Measurements from ENCODE around the gene RAD51B. TPM values are rescaled to one million over a fixed set of nuclear protein-coding genes. Genes with fewer than 3 reads are reported as not detected.

RAD51B gene
- polyA plus RNA-seq, 3 donors: 3.6 to 11.6 (median 9.4) TPM

GRCh38 chr14:67927244-67927643, 107.7 kb downstream of the RAD51B start:
- Histone ChIP-seq H3K4me3 (replicated peaks in 1 of 3; ENCODE audit: low read depth in 2 of 3, low read length in 3 of 3) (no peak overlapping the region), H3K9me3 (replicated peaks in 1 of 2; ENCODE audit: control insufficient read depth in 1 of 2, insufficient read depth in 1 of 2, low read length in 2 of 2) (peaks cover 13 to 24% of the 10 kb centered on the region in 2 donors), H3K27ac (ENCODE audit: low read depth in 1 of 2, low read length in 2 of 2) (no peak overlapping the region), H3K9ac (ENCODE audit: insufficient read depth, low read length, poor library complexity, severe bottlenecking) (no peak overlapping the region), H3K27me3 (ENCODE audit: control insufficient read depth in 2 of 2, insufficient read depth in 2 of 2, low read length in 2 of 2) (no peaks in the 10 kb centered on the region), H2AFZ (ENCODE audit: insufficient read depth, low read depth, low read length, poor library complexity, severe bottlenecking) (no peak overlapping the region), H3K4me1 (ENCODE audit: control insufficient read depth in 1 of 2, insufficient read depth in 2 of 2, low read length in 2 of 2) (no peaks in the 10 kb centered on the region), H4K20me1 (ENCODE audit: insufficient read depth, low read length) (no peaks in the 10 kb centered on the region), H3K79me2 (ENCODE audit: insufficient read depth, low read length) (no peaks in the 10 kb centered on the region), H3K4me2 (replicated peaks; ENCODE audit: extremely low read depth, low read length, poor library complexity, severe bottlenecking) (no peak overlapping the region), H3K36me3 (replicated peaks in 1 of 2; ENCODE audit: control insufficient read depth in 1 of 2, insufficient read depth in 2 of 2, low read length in 2 of 2) (no peaks in the 10 kb centered on the region)
- no peak for DNase-seq
- TF ChIP-seq CTCF (IDR thresholded peaks at IDR 0.05): no peak
- no peak overlapping the region for H3K4me3 Mint-ChIP-seq
- no peak overlapping the region for H3K27ac Mint-ChIP-seq
- no peaks in the 10 kb centered on the region for H3K4me1 Mint-ChIP-seq
- no peaks in the 10 kb centered on the region for H3K27me3 Mint-ChIP-seq (ENCODE audit: low read depth in 3 of 3)
- peaks cover 3 to 9% of the 10 kb centered on the region in 2 donors for H3K36me3 Mint-ChIP-seq
- peaks cover 13 to 43% (median 30%) of the 10 kb centered on the region in 7 donors for H3K9me3 Mint-ChIP-seq
- intact Hi-C loops (cut with micrococcal nuclease): no loop called here
- no CpG with 5 or more reads among the region's 4 CpGs for WGBS (ENCODE audit: insufficient coverage)

- H2AFZ ChIP-seq (ENCODE audit: insufficient read depth, low read depth, low read length, poor library complexity, severe bottlenecking): no peak overlapping the region
- no peak for DNase-seq
- WGBS (ENCODE audit: insufficient coverage): 100% methylated on average over 7 of the region's 11 CpGs
- H3K27me3 ChIP-seq (ENCODE audit: control insufficient read depth in 2 of 2, insufficient read depth in 2 of 2, low read length in 2 of 2): no peaks in the 10 kb centered on the region
- Mint-ChIP-seq H3K4me1 (peaks cover 1% of the 10 kb centered on the region), H3K4me3 (no peak overlapping the region), H3K27me3 (ENCODE audit: low read depth in 3 of 3) (no peaks in the 10 kb centered on the region), H3K36me3 (peaks cover 3 to 9% of the 10 kb centered on the region in 2 donors), H3K9me3 (peaks cover 13 to 43% (median 30%) of the 10 kb centered on the region in 7 donors), H3K27ac (no peak overlapping the region)
- no peak for TF ChIP-seq CTCF (IDR thresholded peaks at IDR 0.05)
- H3K79me2 ChIP-seq (ENCODE audit: insufficient read depth, low read length): no peaks in the 10 kb centered on the region
- H4K20me1 ChIP-seq (ENCODE audit: insufficient read depth, low read length): no peaks in the 10 kb centered on the region
- H3K4me2 ChIP-seq (replicated peaks; ENCODE audit: extremely low read depth, low read length, poor library complexity, severe bottlenecking): no peak overlapping the region
- no peak overlapping the region for H3K9ac ChIP-seq (ENCODE audit: insufficient read depth, low read length, poor library complexity, severe bottlenecking)
- intact Hi-C loops (cut with micrococcal nuclease): no loop called here
- no peaks in the 10 kb centered on the region for H3K36me3 ChIP-seq (replicated peaks in 1 of 2; ENCODE audit: control insufficient read depth in 1 of 2, insufficient read depth in 2 of 2, low read length in 2 of 2)
- no peak overlapping the region for H3K4me3 ChIP-seq (replicated peaks in 1 of 3; ENCODE audit: low read depth in 2 of 3, low read length in 3 of 3)
- H3K27ac ChIP-seq (ENCODE audit: low read depth in 1 of 2, low read length in 2 of 2): no peak overlapping the region
- H3K4me1 ChIP-seq (ENCODE audit: control insufficient read depth in 1 of 2, insufficient read depth in 2 of 2, low read length in 2 of 2): no peaks in the 10 kb centered on the region
- H3K9me3 ChIP-seq (replicated peaks in 1 of 2; ENCODE audit: control insufficient read depth in 1 of 2, insufficient read depth in 1 of 2, low read length in 2 of 2): peaks cover 13 to 24% of the 10 kb centered on the region in 2 donors
Observed at GRCh38 chr14:67928375-67928774, 108.8 kb downstream of the RAD51B start.
